Neural progenitor cell (in vitro differentiated cells): ENCODE data around the gene GPR39. TPM values are rescaled to one million over a fixed set of nuclear protein-coding genes. Genes with fewer than 3 reads are reported as not detected.

ENCODE experiments used
- DNase-seq: peaks from one replicate; pipeline ENCODE4 v3.0.0-alpha.2; 2016; ENCODE audit warnings: low spot score
- H2AFZ ChIP-seq: fragments of 200-600 bp; sonication (generic); replicated peaks from 2 replicates; pipeline ENCODE4 v1.6.1; 2016; ENCODE audit warnings: antibody characterized with exemption
- H3F3A ChIP-seq: fragments of 200-600 bp; sonication (generic); 2 replicates; pipeline ENCODE4 v1.6.1; 2016; ENCODE audit warnings: antibody characterized with exemption, low read depth
- H3K27ac ChIP-seq: fragments of 200-600 bp; sonication (generic); 2 replicates; pipeline ENCODE4 v1.5.1; 2016; ENCODE audit warnings: mild to moderate bottlenecking
- H3K27me3 ChIP-seq: fragments of 200-600 bp; sonication (generic); 2 replicates; pipeline ENCODE4 v1.6.1; 2016; ENCODE audit warnings: mild to moderate bottlenecking, moderate library complexity
- H3K36me3 ChIP-seq: fragments of 200-600 bp; sonication (generic); 2 replicates; pipeline ENCODE4 v1.5.1; 2016
- H3K4me1 ChIP-seq: fragments of 200-600 bp; sonication (generic); 2 replicates; pipeline ENCODE4 v1.6.1; 2016; ENCODE audit warnings: mixed run types
- H3K4me2 ChIP-seq: fragments of 200-600 bp; sonication (generic); 2 replicates; pipeline ENCODE4 v1.6.1; 2016
- H3K4me3 ChIP-seq: fragments of 200-600 bp; sonication (generic); 2 replicates; pipeline ENCODE4 v1.5.1; 2016
- H3K79me2 ChIP-seq: fragments of 200-600 bp; sonication (generic); 2 replicates; pipeline ENCODE4 v1.6.1; 2016; ENCODE audit warnings: low read depth
- H3K9ac ChIP-seq: fragments of 200-600 bp; sonication (generic); 2 replicates; pipeline ENCODE4 v1.6.1; 2016
- H3K9me3 ChIP-seq: fragments of 200-600 bp; sonication (generic); 2 replicates; pipeline ENCODE4 v1.5.1; 2016; ENCODE audit warnings: low read depth
- H4K20me1 ChIP-seq: fragments of 200-600 bp; sonication (generic); 2 replicates; pipeline ENCODE4 v1.6.1; 2016; ENCODE audit warnings: low read depth
- H3K27ac Mint-ChIP-seq: 3 replicates; pipeline ENCODE4 v1.8.0; 2021; ENCODE audit warnings: mixed read lengths
- H3K27me3 Mint-ChIP-seq: 2 replicates; pipeline ENCODE4 v1.8.0; 2022; ENCODE audit warnings: low read depth, mild to moderate bottlenecking, inconsistent platforms, moderate library complexity, mixed read lengths; ENCODE audit not compliant: insufficient read depth
- H3K36me3 Mint-ChIP-seq: 3 replicates; pipeline ENCODE4 v1.8.0; 2021; ENCODE audit warnings: mixed read lengths
- H3K4me1 Mint-ChIP-seq: 3 replicates; pipeline ENCODE4 v1.8.0; 2021; ENCODE audit warnings: mixed read lengths
- H3K4me3 Mint-ChIP-seq: 3 replicates; pipeline ENCODE4 v1.8.0; 2021; ENCODE audit warnings: mild to moderate bottlenecking, moderate library complexity, mixed read lengths
- H3K9me3 Mint-ChIP-seq: 3 replicates; pipeline ENCODE4 v1.8.0; 2020; ENCODE audit warnings: mixed read lengths
- CTCF ChIP-seq: fragments of 200-600 bp; sonication (generic); IDR thresholded peaks from 2 replicates; pipeline ENCODE4 v1.5.1; 2017; ENCODE audit warnings: antibody characterized with exemption, mild to moderate bottlenecking
- EZH2 ChIP-seq: fragments of 200-600 bp; sonication (generic); IDR thresholded peaks from 2 replicates; pipeline ENCODE4 v1.6.1; 2017; ENCODE audit warnings: antibody characterized with exemption, mild to moderate bottlenecking, moderate library complexity
- EZH2phosphoT487 ChIP-seq: fragments of 200-600 bp; sonication (generic); IDR thresholded peaks from 2 replicates; pipeline ENCODE4 v1.6.1; 2017; ENCODE audit warnings: antibody characterized with exemption
- total RNA-seq: library from RNA; depleted of rRNA; stranded (reverse); fragments of >200 nt; gene quantifications from 2 replicates; pipeline ENCODE4 v1.2.3, GENCODE V29; 2015; ENCODE audit warnings: low replicate concordance

The GPR39 gene
- total RNA-seq, 1 donor from 2014 or later = 0.28 TPM

GRCh38 chr2:132473174-132473883, 56.7 kb downstream of the GPR39 start:
- no peaks in the 10 kb centered on the region for H4K20me1 ChIP-seq
- Mint-ChIP-seq H3K36me3 (no peaks in the 10 kb centered on the region), H3K27me3 (no peaks in the 10 kb centered on the region), H3K9me3 (peaks cover 6% of the 10 kb centered on the region), H3K4me1 (peaks cover 6% of the 10 kb centered on the region), H3K27ac (no peak overlapping the region), H3K4me3 (no peak overlapping the region)
- H3K27ac ChIP-seq = no peak overlapping the region
- no peaks in the 10 kb centered on the region for H3K79me2 ChIP-seq
- no peaks in the 10 kb centered on the region for H3K4me1 ChIP-seq
- H3K9ac ChIP-seq = no peak overlapping the region
- H3K27me3 ChIP-seq = no peaks in the 10 kb centered on the region
- no peaks in the 10 kb centered on the region for H3F3A ChIP-seq
- no peak overlapping the region for H3K4me3 ChIP-seq
- no peak overlapping the region for H3K4me2 ChIP-seq
- no peak for DNase-seq
- no peak overlapping the region for H2AFZ ChIP-seq
- H3K9me3 ChIP-seq = no peaks in the 10 kb centered on the region
- TF ChIP-seq EZH2phosphoT487 = no peak
- no peak for TF ChIP-seq EZH2
- no peaks in the 10 kb centered on the region for H3K36me3 ChIP-seq

GRCh38 chr2:132475615-132476014, 59.0 kb downstream of the GPR39 start:
- H3K4me3 Mint-ChIP-seq = no peak overlapping the region
- DNase-seq = no peak
- H4K20me1 ChIP-seq = no peaks in the 10 kb centered on the region
- H3K4me3 ChIP-seq = no peak overlapping the region
- H3K27ac ChIP-seq = no peak overlapping the region
- no peaks in the 10 kb centered on the region for H3K79me2 ChIP-seq
- no peaks in the 10 kb centered on the region for H3K27me3 ChIP-seq
- peaks cover 6% of the 10 kb centered on the region for H3K4me1 Mint-ChIP-seq
- no peaks in the 10 kb centered on the region for H3K9me3 ChIP-seq
- peaks cover 6% of the 10 kb centered on the region for H3K9me3 Mint-ChIP-seq
- TF ChIP-seq CTCF = no peak
- no peak for TF ChIP-seq EZH2phosphoT487
- no peak for TF ChIP-seq EZH2
- no peaks in the 10 kb centered on the region for H3K36me3 ChIP-seq
- no peak overlapping the region for H3K4me2 ChIP-seq
- H3K27me3 Mint-ChIP-seq = no peaks in the 10 kb centered on the region
- H2AFZ ChIP-seq = no peak overlapping the region
- H3K36me3 Mint-ChIP-seq = no peaks in the 10 kb centered on the region
- no peaks in the 10 kb centered on the region for H3F3A ChIP-seq
- no peak overlapping the region for H3K9ac ChIP-seq
- no peaks in the 10 kb centered on the region for H3K4me1 ChIP-seq
- no peak overlapping the region for H3K27ac Mint-ChIP-seq

GRCh38 chr2:132477436-132477835, 60.8 kb downstream of the GPR39 start:
- Mint-ChIP-seq H3K36me3 (no peaks in the 10 kb centered on the region), H3K4me1 (no peaks in the 10 kb centered on the region), H3K4me3 (no peak overlapping the region), H3K27me3 (no peaks in the 10 kb centered on the region), H3K27ac (no peak overlapping the region), H3K9me3 (no peaks in the 10 kb centered on the region)
- Histone ChIP-seq H3K27me3 (no peaks in the 10 kb centered on the region), H3K4me3 (no peak overlapping the region), H3F3A (no peaks in the 10 kb centered on the region), H3K9ac (no peak overlapping the region), H3K9me3 (no peaks in the 10 kb centered on the region), H3K4me1 (no peaks in the 10 kb centered on the region), H4K20me1 (no peaks in the 10 kb centered on the region), H3K27ac (no peak overlapping the region), H3K36me3 (no peaks in the 10 kb centered on the region), H2AFZ (no peak overlapping the region), H3K79me2 (no peaks in the 10 kb centered on the region), H3K4me2 (no peak overlapping the region)
- no peak for TF ChIP-seq EZH2phosphoT487
- no peak for TF ChIP-seq CTCF
- TF ChIP-seq EZH2 = no peak
- DNase-seq = no peak

- Histone ChIP-seq H2AFZ (no peak overlapping the region), H3K27me3 (no peaks in the 10 kb centered on the region), H3K9me3 (no peaks in the 10 kb centered on the region), H3K4me3 (no peak overlapping the region), H4K20me1 (no peaks in the 10 kb centered on the region), H3K9ac (no peak overlapping the region), H3K27ac (no peak overlapping the region), H3K36me3 (no peaks in the 10 kb centered on the region), H3K4me2 (no peak overlapping the region), H3K4me1 (no peaks in the 10 kb centered on the region), H3K79me2 (no peaks in the 10 kb centered on the region), H3F3A (no peaks in the 10 kb centered on the region)
- H3K4me3 Mint-ChIP-seq = no peak overlapping the region
- no peaks in the 10 kb centered on the region for H3K36me3 Mint-ChIP-seq
- DNase-seq = no peak
- no peak overlapping the region for H3K27ac Mint-ChIP-seq
- H3K4me1 Mint-ChIP-seq = no peaks in the 10 kb centered on the region
- no peaks in the 10 kb centered on the region for H3K9me3 Mint-ChIP-seq
- TF ChIP-seq EZH2 = no peak
- TF ChIP-seq EZH2phosphoT487 = no peak
- no peak for TF ChIP-seq CTCF
- H3K27me3 Mint-ChIP-seq = no peaks in the 10 kb centered on the region
These were observed 61.4 kb downstream of the GPR39 start for GRCh38 chr2:132477962-132478361.
